GM12878 (cell line): ENCODE data around the gene CDSN. TPM values are rescaled to one million over a fixed set of nuclear protein-coding genes. Genes with fewer than 3 reads are reported as not detected.

Experiments used
- ATAC-seq: fragments of 200-7000 bp; cut with Tn5 transposase; 3 replicates; pipeline ENCODE4 v1.9.1; 2020; ENCODE audit warnings: mild to moderate bottlenecking, moderate library complexity
- BruUV-seq: library from RNA; stranded (reverse); fragments of 400-500 nt; replicated peaks from 2 replicates; lab custom pipeline; 2021; lab: Mats Ljungman, UMichigan
- CTCF ChIA-PET: fragments of 300-600 bp; sonication (Branson Sonifier 250); formaldehyde crosslinking; extraction: SDS; loops from one replicate; lab custom pipeline; 2021; ENCODE audit warnings: inconsistent platforms; lab: Yijun Ruan, JAX
- POLR2A ChIA-PET: fragments of 350-600 bp; formaldehyde crosslinking; extraction: SDS; loops from one replicate; lab custom pipeline; 2021; ENCODE audit warnings: inconsistent platforms; lab: Charles Lee
- RAD21 ChIA-PET: fragments of 300-600 bp; sonication (Branson Sonifier 250); formaldehyde crosslinking; loops from one replicate; lab custom pipeline; 2023; ENCODE audit warnings: antibody characterized with exemption; ENCODE audit not compliant: unreplicated experiment; lab: Charles Lee
- SMC1A ChIA-PET: fragments of 300-600 bp; sonication (Branson Sonifier 250); formaldehyde crosslinking; loops from one replicate; lab custom pipeline; 2023; ENCODE audit not compliant: unreplicated experiment, uncharacterized antibody; lab: Charles Lee
- DNase-seq: peaks from one replicate; pipeline ENCODE4 v3.0.0-alpha.2; 2011; ENCODE audit warnings: low read depth, low spot score
- FAIRE-seq: peaks from 3 replicates; lab custom pipeline; 2011; peaks lifted over from hg19 to GRCh38; lab: Jason Lieb, UNC
- H2AFZ ChIP-seq: 2 replicates; pipeline ENCODE4 v1.6.0; 2011; ENCODE audit warnings: low read depth, low read length, control low read depth; ENCODE audit not compliant: control insufficient read depth
- H3K27ac ChIP-seq: 2 replicates; pipeline ENCODE4 v1.5.1; 2011; ENCODE audit warnings: control low read depth; ENCODE audit not compliant: control insufficient read depth, insufficient read depth
- H3K27me3 ChIP-seq, 2 experiments: replicated peaks in 1 of 2; 2 replicates each; pipeline versions ENCODE4 v1.6.0 to v1.6.1; 2011; ENCODE audit warnings: low read length in 1 of 2; ENCODE audit not compliant: control insufficient read depth in 2 of 2, insufficient read depth in 2 of 2
- H3K36me3 ChIP-seq, 2 experiments: 2 replicates each; pipeline ENCODE4 v1.5.1; 2011; ENCODE audit warnings: low read length in 1 of 2; ENCODE audit not compliant: control insufficient read depth in 2 of 2, insufficient read depth in 2 of 2
- H3K4me1 ChIP-seq: 2 replicates; pipeline ENCODE4 v1.6.1; 2011; ENCODE audit warnings: mild to moderate bottlenecking, low read length, moderate library complexity, mixed read lengths; ENCODE audit not compliant: control insufficient read depth, insufficient read depth
- H3K4me2 ChIP-seq: 2 replicates; pipeline ENCODE4 v1.6.0; 2011; ENCODE audit warnings: control low read depth; ENCODE audit not compliant: control insufficient read depth, insufficient read depth
- H3K4me3 ChIP-seq: fragments of 200-600 bp; sonication (generic); 2 replicates; pipeline ENCODE4 v1.5.1; 2016
- H3K79me2 ChIP-seq: 2 replicates; pipeline ENCODE4 v1.6.0; 2011; ENCODE audit warnings: low read length; ENCODE audit not compliant: control insufficient read depth, insufficient read depth
- H3K9ac ChIP-seq: 2 replicates; pipeline ENCODE4 v1.8.0; 2011; ENCODE audit warnings: low read length, control low read depth, mixed read lengths; ENCODE audit not compliant: control insufficient read depth, insufficient read depth
- H3K9me3 ChIP-seq: replicated peaks from 3 replicates; pipeline ENCODE4 v1.5.1; 2011; ENCODE audit warnings: mild to moderate bottlenecking, low read length; ENCODE audit not compliant: control insufficient read depth, insufficient read depth
- H4K20me1 ChIP-seq: 2 replicates; pipeline ENCODE4 v1.6.0; 2011; ENCODE audit not compliant: control insufficient read depth, insufficient read depth
- BCL11A ChIP-seq: IDR thresholded peaks from 2 replicates; pipeline ENCODE4 v1.6.1; 2011; ENCODE audit warnings: low read depth, low read length
- BHLHE40 ChIP-seq, 2 experiments: fragments of 450-650 bp in 1 of 2; IDR thresholded peaks; 2 replicates each; pipeline ENCODE4 v1.6.1; 2011 to 2017; ENCODE audit warnings: low read depth in 2 of 2, borderline replicate concordance in 1 of 2, improper control_type of control experiment in 1 of 2, low read length in 1 of 2, mild to moderate bottlenecking in 1 of 2
- CREB1 ChIP-seq: IDR thresholded peaks from 2 replicates; pipeline ENCODE4 v1.6.1; 2012; ENCODE audit warnings: low read depth, mild to moderate bottlenecking, inconsistent platforms
- GATAD2B ChIP-seq: fragments of 450-650 bp; conservative IDR thresholded peaks from 2 replicates; pipeline ENCODE4 v1.6.1; 2017; ENCODE audit warnings: low read depth, mild to moderate bottlenecking, moderate library complexity
- MAX ChIP-seq: IDR thresholded peaks from 2 replicates; pipeline ENCODE4 v1.6.1; 2012; ENCODE audit warnings: low read depth, low read length, improper control_type of control experiment
- NR2C1 ChIP-seq: fragments of 450-650 bp; IDR thresholded peaks from 2 replicates; pipeline ENCODE4 v1.6.1; 2017; ENCODE audit warnings: antibody characterized with exemption, mild to moderate bottlenecking, moderate library complexity
- POLR2AphosphoS2 ChIP-seq: IDR thresholded peaks from 2 replicates; pipeline ENCODE4 v1.6.1; 2011; ENCODE audit warnings: low read depth, mild to moderate bottlenecking, low read length, improper control_type of control experiment, moderate library complexity
- WGBS: methylation state at CpG from one replicate; pipeline ENCODE4 v1.1.6; 2016; ENCODE audit warnings: low lambda C conversion rate; ENCODE audit not compliant: insufficient replicate concordance, insufficient coverage; ENCODE audit errors: missing lambda C conversion rate; 5-methylcytosine and 5-hydroxymethylcytosine counted together
- in situ Hi-C: fragments of 300-500 bp; cut with MboI; formaldehyde crosslinking; loops from 9 replicates; pipeline ENCODE4 v1.14.3; 2018; ENCODE audit warnings: mixed read lengths
- intact Hi-C: fragments of 100-400 bp; cut with micrococcal nuclease; formaldehyde crosslinking; loops from one replicate; pipeline ENCODE4 v1.14.2; 2022; ENCODE audit not compliant: unreplicated experiment
- polyA plus RNA-seq, 11 experiments: library from polyadenylated mRNA; depleted of rRNA in 4 of 11; unstranded in 6 of 11; stranded (reverse) in 5 of 11; fragments of >200 nt; fragmentation: Nextera tagmentation in 4 of 11; fragmentation: Illumina TruSeq in 1 of 11; extraction: Ambion mirVana in 4 of 11; extraction: Trizol in 1 of 11; gene quantifications; 1 replicate in 1 of 11; 2 replicates in 10 of 11; pipeline versions ENCODE4 v1.2.1 to v1.2.3, GENCODE V29; 2011 to 2016; ENCODE audit warnings: inconsistent platforms in 2 of 11, missing spikeins in 2 of 11, low read depth in 1 of 11
- total RNA-seq, 4 experiments: library from RNA; depleted of rRNA in 3 of 4; stranded (reverse); fragments of >200 nt in 3 of 4; fragmentation: Illumina TruSeq in 1 of 4; extraction: Trizol in 1 of 4; gene quantifications; 2 replicates each; pipeline versions ENCODE4 v1.2.1 to v1.2.3, GENCODE V29; 2013 to 2021
- TF ChIP-seq, protein P1 (sequence below): fragments of 450-650 bp; IDR thresholded peaks from 2 replicates; pipeline ENCODE4 v1.6.1; 2017; ENCODE audit warnings: antibody characterized with exemption, mild to moderate bottlenecking, moderate library complexity
- TF ChIP-seq, protein P2 (sequence below): fragments of 450-650 bp; IDR thresholded peaks from 2 replicates; pipeline ENCODE4 v1.6.1; 2018; ENCODE audit warnings: borderline replicate concordance, mild to moderate bottlenecking; ENCODE audit not compliant: partially characterized antibody
- TF ChIP-seq, protein P3 (sequence below): fragments of 450-650 bp; IDR thresholded peaks from 2 replicates; pipeline ENCODE4 v1.6.1; 2017; ENCODE audit warnings: mild to moderate bottlenecking, moderate library complexity

CDSN gene
- total and polyA plus RNA-seq, 10 of the 15 experiments (the other 5 are each of a cell fraction or from before 2014, with no cell fraction given), result 0.01 TPM; not detected in 9

GRCh38 chr6:31122791-31123706, 2.8 kb upstream of the CDSN start:
- peak; percentile 14; the same call in 1 of the 3 replicates for ATAC-seq
- FAIRE-seq, result no peak
- Histone ChIP-seq H4K20me1 (no peaks in the 10 kb centered on the region), H3K27me3 (peaks cover 2 to 3% of the 10 kb centered on the region in 2 experiments; a peak in 3 of 4 replicates), H3K4me2 (no peak overlapping the region), H3K79me2 (no peaks in the 10 kb centered on the region), H3K9ac (no peak overlapping the region), H3K4me3 (no peak overlapping the region), H2AFZ (no peak overlapping the region), H3K4me1 (no peaks in the 10 kb centered on the region; the same call in 1 of the 2 replicates), H3K27ac (no peak overlapping the region), H3K9me3 (no peaks in the 10 kb centered on the region), H3K36me3 (no peaks in the 10 kb centered on the region)
- ChIA-PET RAD21 (no interaction called here), SMC1A (no interaction called here), POLR2A (no interaction called here), CTCF (no interaction called here)
- TF ChIP-seq, protein P1, sequence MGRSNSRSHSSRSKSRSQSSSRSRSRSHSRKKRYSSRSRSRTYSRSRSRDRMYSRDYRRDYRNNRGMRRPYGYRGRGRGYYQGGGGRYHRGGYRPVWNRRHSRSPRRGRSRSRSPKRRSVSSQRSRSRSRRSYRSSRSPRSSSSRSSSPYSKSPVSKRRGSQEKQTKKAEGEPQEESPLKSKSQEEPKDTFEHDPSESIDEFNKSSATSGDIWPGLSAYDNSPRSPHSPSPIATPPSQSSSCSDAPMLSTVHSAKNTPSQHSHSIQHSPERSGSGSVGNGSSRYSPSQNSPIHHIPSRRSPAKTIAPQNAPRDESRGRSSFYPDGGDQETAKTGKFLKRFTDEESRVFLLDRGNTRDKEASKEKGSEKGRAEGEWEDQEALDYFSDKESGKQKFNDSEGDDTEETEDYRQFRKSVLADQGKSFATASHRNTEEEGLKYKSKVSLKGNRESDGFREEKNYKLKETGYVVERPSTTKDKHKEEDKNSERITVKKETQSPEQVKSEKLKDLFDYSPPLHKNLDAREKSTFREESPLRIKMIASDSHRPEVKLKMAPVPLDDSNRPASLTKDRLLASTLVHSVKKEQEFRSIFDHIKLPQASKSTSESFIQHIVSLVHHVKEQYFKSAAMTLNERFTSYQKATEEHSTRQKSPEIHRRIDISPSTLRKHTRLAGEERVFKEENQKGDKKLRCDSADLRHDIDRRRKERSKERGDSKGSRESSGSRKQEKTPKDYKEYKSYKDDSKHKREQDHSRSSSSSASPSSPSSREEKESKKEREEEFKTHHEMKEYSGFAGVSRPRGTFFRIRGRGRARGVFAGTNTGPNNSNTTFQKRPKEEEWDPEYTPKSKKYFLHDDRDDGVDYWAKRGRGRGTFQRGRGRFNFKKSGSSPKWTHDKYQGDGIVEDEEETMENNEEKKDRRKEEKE, result no peak
- TF ChIP-seq CREB1, result no peak
- TF ChIP-seq, protein P2, sequence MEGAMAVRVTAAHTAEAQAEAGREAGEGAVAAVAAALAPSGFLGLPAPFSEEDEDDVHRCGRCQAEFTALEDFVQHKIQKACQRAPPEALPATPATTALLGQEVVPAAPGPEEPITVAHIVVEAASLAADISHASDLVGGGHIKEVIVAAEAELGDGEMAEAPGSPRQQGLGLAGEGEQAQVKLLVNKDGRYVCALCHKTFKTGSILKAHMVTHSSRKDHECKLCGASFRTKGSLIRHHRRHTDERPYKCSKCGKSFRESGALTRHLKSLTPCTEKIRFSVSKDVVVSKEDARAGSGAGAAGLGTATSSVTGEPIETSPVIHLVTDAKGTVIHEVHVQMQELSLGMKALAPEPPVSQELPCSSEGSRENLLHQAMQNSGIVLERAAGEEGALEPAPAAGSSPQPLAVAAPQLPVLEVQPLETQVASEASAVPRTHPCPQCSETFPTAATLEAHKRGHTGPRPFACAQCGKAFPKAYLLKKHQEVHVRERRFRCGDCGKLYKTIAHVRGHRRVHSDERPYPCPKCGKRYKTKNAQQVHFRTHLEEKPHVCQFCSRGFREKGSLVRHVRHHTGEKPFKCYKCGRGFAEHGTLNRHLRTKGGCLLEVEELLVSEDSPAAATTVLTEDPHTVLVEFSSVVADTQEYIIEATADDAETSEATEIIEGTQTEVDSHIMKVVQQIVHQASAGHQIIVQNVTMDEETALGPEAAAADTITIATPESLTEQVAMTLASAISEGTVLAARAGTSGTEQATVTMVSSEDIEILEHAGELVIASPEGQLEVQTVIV, result no peak
- no peak for TF ChIP-seq POLR2AphosphoS2
- no peak for TF ChIP-seq BHLHE40 (IDR thresholded peaks at IDR 0.05; ENCODE audit: borderline replicate concordance in 1 of 2, low read depth in 2 of 2, low read length in 1 of 2)
- no peak for TF ChIP-seq GATAD2B
- TF ChIP-seq NR2C1, result no peak
- TF ChIP-seq, protein P3, sequence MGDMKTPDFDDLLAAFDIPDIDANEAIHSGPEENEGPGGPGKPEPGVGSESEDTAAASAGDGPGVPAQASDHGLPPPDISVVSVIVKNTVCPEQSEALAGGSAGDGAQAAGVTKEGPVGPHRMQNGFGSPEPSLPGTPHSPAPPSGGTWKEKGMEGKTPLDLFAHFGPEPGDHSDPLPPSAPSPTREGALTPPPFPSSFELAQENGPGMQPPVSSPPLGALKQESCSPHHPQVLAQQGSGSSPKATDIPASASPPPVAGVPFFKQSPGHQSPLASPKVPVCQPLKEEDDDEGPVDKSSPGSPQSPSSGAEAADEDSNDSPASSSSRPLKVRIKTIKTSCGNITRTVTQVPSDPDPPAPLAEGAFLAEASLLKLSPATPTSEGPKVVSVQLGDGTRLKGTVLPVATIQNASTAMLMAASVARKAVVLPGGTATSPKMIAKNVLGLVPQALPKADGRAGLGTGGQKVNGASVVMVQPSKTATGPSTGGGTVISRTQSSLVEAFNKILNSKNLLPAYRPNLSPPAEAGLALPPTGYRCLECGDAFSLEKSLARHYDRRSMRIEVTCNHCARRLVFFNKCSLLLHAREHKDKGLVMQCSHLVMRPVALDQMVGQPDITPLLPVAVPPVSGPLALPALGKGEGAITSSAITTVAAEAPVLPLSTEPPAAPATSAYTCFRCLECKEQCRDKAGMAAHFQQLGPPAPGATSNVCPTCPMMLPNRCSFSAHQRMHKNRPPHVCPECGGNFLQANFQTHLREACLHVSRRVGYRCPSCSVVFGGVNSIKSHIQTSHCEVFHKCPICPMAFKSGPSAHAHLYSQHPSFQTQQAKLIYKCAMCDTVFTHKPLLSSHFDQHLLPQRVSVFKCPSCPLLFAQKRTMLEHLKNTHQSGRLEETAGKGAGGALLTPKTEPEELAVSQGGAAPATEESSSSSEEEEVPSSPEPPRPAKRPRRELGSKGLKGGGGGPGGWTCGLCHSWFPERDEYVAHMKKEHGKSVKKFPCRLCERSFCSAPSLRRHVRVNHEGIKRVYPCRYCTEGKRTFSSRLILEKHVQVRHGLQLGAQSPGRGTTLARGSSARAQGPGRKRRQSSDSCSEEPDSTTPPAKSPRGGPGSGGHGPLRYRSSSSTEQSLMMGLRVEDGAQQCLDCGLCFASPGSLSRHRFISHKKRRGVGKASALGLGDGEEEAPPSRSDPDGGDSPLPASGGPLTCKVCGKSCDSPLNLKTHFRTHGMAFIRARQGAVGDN, result no peak
- TF ChIP-seq MAX, result no peak
- TF ChIP-seq BCL11A, result no peak
- intact Hi-C loops (no loop called here), in situ Hi-C loops (no loop called here)
- DNase-seq, result no peak
- no TSS peak for BruUV-seq
- 21% methylated on average over 16 of the region's 16 CpGs for WGBS
